RPMI8226 (cell line): ENCODE data around the gene POP7.
A peak's percentile ranks its signal among the peaks of the same experiment; 100 is the strongest.

Experiments used
- DNase-seq: peaks from one replicate; pipeline ENCODE4 v3.0.0-alpha.2; 2015

The POP7 gene

GRCh38 chr7:100726996-100727761 is 21.3 kb downstream of the POP7 start:
- DNase-seq: no peak

DNA sequence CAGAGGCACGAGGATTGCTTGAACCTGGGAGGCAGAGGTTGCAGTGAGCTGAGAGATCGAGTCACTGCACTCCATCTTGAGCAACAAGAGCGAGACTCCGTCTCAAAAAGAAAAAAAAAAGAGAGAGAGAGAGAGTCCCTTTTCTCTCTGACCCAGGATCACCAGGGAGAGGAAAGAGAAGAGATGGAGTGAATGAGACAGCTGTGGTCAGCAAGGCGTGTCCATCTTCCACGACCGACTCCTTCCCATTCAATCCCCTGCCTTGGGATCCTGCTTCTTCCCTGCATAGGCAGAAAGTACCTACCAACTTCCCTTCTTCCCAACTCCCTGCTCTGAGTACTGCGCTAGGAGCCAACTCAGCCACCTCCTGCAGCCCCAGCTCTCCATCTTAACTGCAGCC is 22.3 kb downstream of the POP7 start:
- DNase-seq: no peak

DNA sequence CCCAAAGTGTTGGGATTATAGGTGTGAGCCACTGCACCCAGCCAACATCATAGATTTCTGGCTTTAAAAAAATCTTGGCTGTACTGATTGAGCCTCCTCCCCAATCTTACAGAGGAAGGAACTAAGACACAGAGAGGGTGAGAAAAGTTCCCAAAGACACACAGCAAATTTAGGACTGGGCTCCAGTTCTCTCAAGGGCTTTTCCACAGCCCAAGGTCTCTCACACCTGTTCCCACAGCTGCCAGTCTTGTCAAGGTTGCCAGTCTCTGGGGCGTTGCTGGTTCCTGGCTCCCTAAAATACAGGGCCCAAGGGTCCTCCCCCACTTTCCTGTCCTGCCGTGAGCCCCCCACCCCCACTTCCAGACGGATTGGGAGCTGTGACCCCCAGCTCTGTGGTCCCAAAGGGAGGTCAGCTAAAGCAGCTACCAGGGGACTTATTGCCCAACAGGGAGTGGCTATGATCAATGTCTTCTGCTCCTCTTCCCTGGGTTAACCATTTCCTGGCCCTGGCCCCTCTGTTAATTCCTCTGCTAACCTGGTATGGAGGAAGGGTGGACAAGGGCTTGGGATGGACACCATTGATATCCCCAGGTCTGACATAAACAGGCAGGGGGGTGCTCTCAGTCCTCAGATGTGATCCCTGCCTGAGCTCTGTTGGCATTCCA is 24.3 kb downstream of the POP7 start:
- DNase-seq: no peak

- no peak for DNase-seq
Measured at GRCh38 chr7:100731937-100732636, 26.2 kb downstream of the POP7 start.

DNA sequence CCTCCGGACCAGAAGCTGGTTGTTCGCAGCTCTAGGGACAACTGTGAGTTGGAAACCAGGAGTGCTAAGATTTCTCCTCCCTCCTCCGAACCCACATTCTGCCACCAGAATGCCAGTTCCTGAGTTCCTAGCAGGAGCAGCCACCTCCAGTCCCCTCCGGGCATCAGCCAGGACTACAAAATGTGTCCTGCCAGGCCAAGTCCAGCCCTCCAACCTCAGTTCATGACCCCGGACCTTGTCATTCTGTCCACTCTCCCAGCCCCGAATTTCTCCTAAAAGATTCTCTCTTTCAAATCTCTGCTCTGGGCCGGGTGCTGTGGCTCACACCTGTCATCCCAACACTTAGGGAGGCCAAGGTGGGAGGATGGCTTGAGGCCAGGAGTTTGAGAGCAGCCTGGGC is 29.8 kb downstream of the POP7 start:
- DNase-seq: no peak

- no peak for DNase-seq
Measured at GRCh38 chr7:100736671-100737070, 30.8 kb downstream of the POP7 start.

GRCh38 chr7:100739934-100740333 is 34.0 kb downstream of the POP7 start:
- DNase-seq: no peak

- no peak for DNase-seq
Measured at GRCh38 chr7:100744605-100745004, 38.7 kb downstream of the POP7 start.

- peak; percentile 44 for DNase-seq
Measured at GRCh38 chr7:100745184-100745583, 39.3 kb downstream of the POP7 start.

DNA sequence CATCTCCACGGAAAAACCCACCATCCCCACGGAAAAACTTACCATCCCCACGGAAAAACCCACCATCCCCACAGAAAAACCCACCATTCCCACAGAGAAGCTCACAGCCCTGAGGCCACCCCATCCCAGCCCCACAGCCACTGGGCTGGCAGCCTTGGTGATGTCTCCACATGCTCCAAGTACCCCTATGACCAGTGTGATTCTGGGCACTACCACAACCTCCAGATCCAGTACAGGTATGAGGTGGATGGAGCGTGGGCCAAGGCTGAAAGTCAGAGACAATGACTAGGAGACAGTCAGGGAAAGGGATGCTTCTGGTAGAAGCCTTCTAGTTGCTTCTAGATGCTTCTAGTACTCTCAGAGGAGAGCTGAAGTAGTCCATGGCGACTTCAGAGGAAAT is 47.1 kb downstream of the POP7 start:
- peak; percentile 26 for DNase-seq

- DNase-seq: no peak
Measured at GRCh38 chr7:100753750-100754149, 47.8 kb downstream of the POP7 start.
